GDM1 (cell line): ENCODE measurements around the gene NAALADL1.
A peak's percentile ranks its signal among the peaks of the same experiment; 100 is the strongest.

Experiments
- DNase-seq: peaks from one replicate; lab custom pipeline; 2025; lab: John Stamatoyannopoulos, UW

Gene NAALADL1

DNA sequence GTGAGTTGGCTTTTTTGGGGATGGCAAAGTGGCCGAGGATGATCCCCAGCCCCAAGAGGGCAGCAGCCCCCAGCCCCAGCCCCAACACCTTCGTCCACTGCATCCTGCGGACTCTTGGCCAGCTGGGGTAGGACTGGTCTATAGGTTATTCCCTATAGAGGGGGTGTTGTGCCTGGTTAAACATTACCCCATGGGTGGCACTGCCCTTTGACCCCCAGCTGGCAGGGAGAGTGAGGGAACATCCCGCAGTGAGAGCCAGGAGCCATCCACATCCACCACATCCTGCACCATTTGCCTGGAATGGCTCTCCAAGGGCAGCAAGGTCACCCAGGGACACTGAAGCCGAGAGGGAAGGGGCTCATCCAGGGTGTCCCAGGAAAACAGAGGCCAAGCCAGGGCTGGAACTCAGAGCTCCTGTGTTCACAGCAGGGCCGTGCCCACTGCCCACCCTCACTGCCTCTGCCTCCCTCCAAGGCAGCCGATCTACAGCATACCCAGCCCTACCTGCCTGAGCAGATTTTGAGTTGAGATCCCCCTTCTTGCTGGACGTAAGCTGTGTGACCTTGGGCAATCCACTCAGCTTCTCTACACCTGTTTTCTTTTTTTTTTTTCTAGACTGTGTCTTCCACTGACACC lies at the start of gene NAALADL1:
Gene NAALADL1 (minus strand): TSS at position 135 of the 636 bp plus-strand sequence. CDS start 32 bp downstream, at position 103.
- DNase-seq, result no peak

DNA sequence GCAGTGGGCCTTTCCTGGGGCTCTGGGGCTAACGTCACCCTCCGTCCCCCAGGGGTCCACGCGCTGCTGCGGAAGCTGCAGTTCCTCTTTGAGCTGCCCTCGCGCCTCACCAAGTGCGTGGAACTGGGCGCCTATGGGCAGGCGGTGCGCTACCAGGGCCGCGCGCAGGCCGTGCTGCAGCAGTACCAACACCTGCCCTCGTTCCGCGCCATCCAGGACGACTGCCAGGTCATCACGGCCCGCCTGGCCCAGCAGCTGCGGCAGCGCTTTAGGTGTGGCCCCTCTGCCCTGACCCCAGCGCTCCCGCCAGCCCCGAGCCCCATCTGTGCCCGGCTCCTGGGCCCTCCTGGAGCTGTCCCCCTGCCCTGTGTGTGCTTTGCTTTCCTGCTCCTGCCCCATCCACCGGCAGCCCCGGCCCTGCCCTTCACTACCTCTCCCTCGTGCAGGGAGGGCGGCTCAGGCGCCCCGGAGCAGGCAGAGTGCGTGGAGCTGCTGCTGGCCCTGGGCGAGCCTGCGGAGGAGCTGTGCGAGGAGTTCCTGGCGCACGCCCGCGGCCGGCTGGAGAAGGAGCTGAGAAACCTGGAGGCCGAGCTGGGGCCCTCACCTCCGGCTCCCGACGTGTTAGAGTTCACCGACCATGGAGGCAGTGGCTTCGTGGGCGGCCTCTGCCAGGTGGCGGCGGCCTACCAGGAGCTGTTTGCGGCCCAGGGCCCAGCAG lies 49.6 kb upstream of the NAALADL1 start:
- no peak for DNase-seq

GRCh38 chr11:65107078-65107477 lies 48.7 kb upstream of the NAALADL1 start:
- DNase-seq, result no peak

DNA sequence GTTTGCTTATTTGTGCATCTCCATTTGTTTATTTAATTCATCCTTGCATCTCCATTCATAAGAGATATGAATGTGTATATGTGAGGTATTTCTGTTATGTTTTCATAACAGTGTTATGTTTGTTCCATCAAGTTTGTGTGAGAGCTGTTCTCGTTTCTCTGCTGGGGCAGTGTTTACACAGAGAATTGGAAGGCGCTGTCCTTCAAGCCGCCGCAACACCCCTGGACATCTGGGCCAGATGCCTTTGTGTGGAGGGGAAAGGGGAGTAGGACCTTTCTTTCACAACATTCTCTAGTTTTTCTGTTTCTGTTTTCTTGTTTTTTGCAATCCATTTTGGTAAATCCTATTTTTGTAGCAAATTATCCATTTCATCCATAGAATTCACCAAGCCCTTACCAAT lies 46.3 kb upstream of the NAALADL1 start:
- no peak for DNase-seq

DNA sequence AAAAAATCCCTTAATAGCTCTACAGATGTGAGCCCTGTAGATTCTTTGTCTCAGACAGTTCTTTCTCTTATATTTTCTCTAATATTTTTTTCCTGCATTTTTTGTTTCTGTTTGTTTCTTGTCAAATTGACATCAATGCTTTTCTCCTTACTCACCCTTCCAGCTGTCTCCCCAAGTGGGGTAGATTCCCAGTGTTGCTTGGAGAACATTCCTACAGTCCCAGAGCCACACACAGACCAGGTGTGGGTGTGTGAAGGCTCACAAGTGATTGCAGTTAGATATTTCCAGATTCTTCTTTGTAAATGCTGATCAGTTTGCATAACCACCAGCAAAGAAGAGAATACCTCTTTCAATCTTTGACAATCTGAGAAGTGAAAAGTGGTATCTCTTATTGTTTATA lies 45.1 kb upstream of the NAALADL1 start:
- no peak for DNase-seq

DNA sequence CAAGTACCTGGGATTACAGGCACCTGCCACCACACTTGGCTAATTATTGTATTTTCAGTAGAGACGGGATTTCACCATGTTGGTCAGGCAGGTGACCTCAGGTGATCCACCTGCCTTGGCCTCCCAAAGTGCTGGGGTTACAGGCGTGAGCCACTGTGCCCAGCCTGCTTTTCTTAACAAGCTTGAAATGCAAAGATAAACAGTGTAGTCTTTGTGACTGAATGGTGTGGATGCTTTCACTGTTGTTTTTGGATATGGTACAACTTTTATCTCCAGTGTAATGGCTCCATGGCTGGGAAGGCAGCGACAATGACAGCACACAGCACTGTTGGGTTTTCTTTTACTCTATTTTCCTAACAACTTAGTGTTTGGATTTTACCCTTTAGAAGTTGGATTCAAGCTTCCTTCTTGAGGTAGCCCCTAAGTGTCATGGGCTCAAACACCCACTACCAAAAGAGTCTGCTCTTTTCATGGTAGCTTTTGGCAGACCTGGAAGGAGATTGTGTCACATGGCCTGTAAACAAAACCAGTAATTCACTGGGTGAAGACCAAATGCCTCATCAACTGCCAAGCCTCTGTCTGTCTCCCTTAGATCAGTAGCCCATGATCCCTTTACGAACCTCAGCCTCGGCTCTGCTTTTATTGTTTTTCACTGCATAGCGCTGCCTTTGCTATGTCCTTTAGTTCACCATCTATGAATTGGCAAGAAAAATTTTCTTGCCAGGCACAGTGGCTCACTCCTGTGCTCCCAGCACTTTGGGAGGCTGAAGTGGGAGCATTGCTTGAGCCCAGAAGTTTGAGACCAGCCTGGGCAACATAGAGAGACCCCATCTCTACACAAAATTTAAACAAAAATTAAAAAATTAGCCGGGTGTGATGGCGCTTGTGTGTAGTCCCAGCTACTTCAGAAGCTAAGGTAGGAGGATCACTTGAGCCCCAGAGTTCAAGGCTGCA lies 44.1 kb upstream of the NAALADL1 start:
- no peak for DNase-seq

DNA sequence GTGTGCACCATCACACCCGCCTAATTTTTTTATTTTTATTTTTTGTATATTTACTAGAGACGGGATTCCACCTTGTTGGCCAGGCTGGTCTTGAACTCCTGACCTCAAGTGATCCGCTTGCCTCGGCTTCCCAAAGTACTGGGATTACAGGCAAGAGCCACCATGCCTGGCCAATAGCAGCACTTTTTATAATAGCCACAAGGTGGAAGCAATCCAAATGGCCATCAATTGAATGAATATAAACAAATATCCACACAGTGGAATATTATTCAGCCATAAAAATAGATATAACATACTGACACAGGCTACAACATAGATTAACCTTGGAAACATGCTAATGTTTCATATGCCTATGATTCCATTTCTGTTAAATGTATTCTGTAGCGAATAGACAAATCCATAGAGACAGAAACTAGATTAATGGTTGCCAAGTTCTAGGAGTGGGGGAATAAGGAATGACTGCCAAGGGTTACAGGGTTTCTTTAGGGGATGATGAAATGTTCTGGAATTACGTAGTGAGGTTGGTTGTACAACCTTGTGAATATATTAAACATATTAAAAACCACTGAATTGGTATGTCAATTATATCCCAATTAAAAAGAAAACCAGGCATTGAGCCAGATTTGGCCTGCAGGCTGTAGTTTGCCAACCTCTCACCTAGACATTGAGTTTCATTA lies 42.5 kb upstream of the NAALADL1 start:
- DNase-seq, result no peak

DNA sequence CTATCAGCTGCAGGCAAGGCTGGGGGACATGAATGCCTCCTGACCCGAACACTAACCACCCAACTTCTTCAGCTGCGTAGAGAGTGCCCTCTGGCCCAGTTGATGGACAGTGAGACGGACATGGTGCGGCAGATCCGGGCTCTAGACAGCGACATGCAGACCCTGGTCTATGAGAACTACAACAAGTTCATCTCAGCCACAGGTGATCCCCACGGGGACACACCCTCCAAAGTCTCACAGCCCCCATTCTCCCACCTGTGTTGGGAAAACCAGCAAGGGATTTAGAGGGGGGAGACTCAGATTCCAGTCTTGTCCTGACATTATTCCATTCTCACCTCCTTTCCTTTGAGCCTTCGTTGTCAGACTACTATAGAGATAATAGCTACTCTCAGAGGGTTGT lies 38.6 kb upstream of the NAALADL1 start:
- no peak for DNase-seq

- peak; percentile 74 for DNase-seq
Observed at GRCh38 chr11:65095974-65096806, 37.8 kb upstream of the NAALADL1 start, which contains the start of gene VPS51. TSS of gene VPS51 (plus strand) at chr11:65096214. CDS start at chr11:65096251, 37 bp downstream.

- DNase-seq, result no peak
Observed at GRCh38 chr11:65095427-65095826, 37.1 kb upstream of the NAALADL1 start.

DNA sequence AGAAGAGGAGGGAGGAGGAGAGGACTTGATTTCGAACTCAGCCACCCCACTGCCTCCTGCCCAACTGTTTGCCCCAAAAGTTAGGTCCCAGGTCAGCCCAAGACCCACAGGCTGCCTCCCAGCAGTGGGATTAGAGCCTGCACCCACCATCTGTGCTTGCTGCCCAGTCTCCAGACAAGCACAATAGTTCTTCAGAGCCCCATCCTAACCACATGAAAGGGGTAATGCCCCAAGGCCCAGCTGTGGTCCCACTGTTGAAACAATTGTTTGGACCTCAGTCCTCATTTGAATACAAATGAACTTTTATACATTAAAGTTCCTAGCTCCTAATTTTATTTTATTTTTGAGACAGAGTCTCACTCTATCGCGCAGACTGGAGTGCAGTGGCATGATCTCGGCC lies 32.3 kb upstream of the NAALADL1 start:
- DNase-seq, result no peak

DNA sequence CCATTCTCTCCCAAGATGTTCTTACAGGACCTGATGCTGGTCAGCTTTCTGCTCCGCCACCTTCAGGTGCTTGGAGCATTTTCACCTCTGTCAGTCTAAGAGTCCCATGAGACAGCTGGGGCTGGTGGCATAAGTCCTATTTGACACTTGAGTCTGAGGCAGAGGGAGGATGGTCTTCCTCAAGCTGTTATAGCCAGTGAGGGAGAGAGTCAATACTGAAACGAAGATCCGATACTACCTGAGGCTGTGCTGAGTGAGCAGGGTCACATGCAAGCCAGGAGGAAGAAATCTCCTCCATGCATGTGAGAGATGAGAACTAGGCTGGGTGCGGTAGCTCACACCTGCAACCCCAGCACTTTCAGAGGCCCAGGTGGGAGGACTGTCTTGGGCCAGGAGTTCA lies 31.3 kb upstream of the NAALADL1 start:
- DNase-seq, result no peak

- no peak for DNase-seq
Observed at GRCh38 chr11:65087827-65088226, 29.5 kb upstream of the NAALADL1 start.

- DNase-seq, result no peak
Observed at GRCh38 chr11:65087216-65087615, 28.9 kb upstream of the NAALADL1 start.

DNA sequence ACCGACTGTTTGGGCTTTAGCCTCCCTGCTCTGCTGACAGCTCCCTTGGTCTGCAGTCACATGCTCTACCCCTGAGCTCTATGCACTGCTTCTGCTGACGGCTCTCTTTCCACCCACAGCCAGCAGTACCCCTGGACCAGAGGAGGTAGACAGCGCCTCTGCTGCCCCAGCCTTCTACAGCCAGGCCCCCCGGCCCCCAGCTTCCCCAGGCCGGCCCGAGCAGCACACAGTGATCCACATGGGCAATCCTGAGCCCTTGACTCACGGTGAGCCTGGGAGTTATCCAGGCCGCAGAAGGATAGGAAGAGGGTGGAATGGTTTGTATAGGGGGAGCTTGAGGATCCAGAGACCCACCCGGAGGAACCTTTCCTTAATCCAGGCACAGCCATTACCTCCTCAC lies 28.5 kb upstream of the NAALADL1 start:
- no peak for DNase-seq

- DNase-seq, result no peak
Observed at GRCh38 chr11:65085446-65085845, 27.1 kb upstream of the NAALADL1 start.

DNA sequence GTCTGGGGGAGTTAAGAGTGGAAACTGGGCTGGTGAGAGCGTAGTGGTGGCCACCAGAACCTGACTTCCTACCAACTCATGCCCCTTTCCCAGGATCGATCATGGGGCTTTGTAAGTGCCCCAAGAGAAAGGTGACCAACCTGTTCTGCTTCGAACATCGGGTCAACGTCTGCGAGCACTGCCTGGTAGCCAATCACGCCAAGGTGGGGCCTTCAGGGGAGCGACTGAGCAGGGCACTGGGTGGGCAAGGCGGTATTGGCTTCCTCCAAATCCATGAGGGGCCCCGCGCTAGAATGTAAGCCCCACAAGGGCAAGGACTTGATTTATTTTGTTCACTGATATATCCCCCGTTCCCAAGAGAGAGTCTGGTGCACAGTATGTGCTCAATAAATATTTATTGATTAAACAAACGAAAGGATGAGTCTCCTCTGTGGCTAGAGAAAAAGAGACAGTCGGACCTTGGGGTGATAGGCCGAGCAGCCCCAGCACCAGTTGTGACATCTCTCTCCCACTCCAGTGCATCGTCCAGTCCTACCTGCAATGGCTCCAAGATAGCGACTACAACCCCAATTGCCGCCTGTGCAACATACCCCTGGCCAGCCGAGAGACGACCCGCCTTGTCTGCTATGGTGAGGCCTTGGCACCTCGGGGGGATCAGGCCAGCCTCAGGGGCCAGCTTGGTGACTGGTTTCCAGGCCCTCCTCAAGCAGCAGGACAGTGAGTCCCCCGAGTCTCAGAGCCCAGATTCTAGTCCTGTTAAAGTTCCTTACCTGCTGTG lies 26.4 kb upstream of the NAALADL1 start:
- no peak for DNase-seq

- DNase-seq, result peak; percentile 93
Observed at GRCh38 chr11:65083834-65084597, 25.7 kb upstream of the NAALADL1 start, which contains the start of the genes CDCA5 and ZFPL1. TSS of gene CDCA5 (minus strand) at chr11:65084040. CDS start at chr11:65083978, 62 bp downstream. TSS of gene ZFPL1 (plus strand) at chr11:65084222. CDS start at chr11:65084699, 477 bp downstream.

DNA sequence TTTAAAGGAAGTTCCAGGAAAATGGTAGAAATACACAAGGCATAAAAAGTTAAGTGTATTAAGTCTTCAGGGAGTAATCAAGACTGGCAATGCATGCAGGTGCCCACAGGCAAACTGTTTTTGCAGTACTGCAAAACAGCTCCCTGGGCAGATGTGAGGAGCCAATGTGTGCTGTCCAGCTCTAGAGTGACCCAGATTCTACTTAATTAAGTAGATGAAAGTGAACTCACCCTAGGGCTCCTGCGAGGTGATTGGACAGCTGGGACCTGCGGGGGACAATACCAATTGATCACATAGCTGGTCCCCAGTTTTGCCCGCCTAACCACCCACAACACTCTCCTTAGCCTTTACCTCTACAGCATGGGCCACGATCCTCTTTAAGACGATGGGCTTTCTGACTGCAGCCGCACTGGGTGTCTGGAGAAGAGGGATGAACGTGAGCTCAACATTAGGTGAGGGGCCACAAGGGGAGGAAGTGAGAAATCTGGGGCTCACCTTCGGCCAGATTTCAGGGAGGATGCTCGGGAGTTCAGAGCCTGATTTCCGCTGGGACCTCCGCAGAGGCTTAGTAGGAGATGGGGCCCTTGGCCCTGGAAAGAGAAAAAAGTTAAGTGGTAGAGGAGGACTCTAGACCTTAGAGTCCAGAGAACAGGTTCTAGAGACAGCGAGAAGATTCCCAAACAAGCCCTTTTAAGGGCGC lies 24.9 kb upstream of the NAALADL1 start:
- DNase-seq, result no peak
